Loucy (cell line): ENCODE results near the gene TMEM59.

Experiments used
- H2AFZ ChIP-seq: fragments of 200-600 bp; sonication (generic); 2 replicates; pipeline ENCODE4 v1.6.0; 2016; ENCODE audit warnings: antibody characterized with exemption, mild to moderate bottlenecking, low read length, moderate library complexity
- H3F3A ChIP-seq: fragments of 200-600 bp; 2 replicates; pipeline ENCODE4 v1.6.0; 2016; ENCODE audit warnings: antibody characterized with exemption, low read depth, mild to moderate bottlenecking
- H3K27me3 ChIP-seq: fragments of 200-600 bp; sonication (generic); 2 replicates; pipeline ENCODE4 v1.6.1; 2014; ENCODE audit warnings: low read length, mild to moderate bottlenecking; ENCODE audit not compliant: insufficient read depth, poor library complexity, severe bottlenecking
- H3K36me3 ChIP-seq: fragments of 200-600 bp; sonication (generic); 2 replicates; pipeline ENCODE4 v1.6.1; 2016; ENCODE audit warnings: low read length; ENCODE audit not compliant: insufficient read depth
- H3K4me1 ChIP-seq: fragments of 200-600 bp; sonication (generic); 2 replicates; pipeline ENCODE4 v1.5.1; 2014; ENCODE audit warnings: low read length, mild to moderate bottlenecking; ENCODE audit not compliant: insufficient read depth, poor library complexity, severe bottlenecking
- H3K4me2 ChIP-seq: fragments of 200-600 bp; sonication (generic); 2 replicates; pipeline ENCODE4 v1.6.0; 2014; ENCODE audit warnings: antibody characterized with exemption, low read length, low read depth, mild to moderate bottlenecking; ENCODE audit not compliant: poor library complexity, severe bottlenecking
- H3K4me3 ChIP-seq: fragments of 200-600 bp; sonication (generic); 2 replicates; pipeline ENCODE4 v1.5.1; 2014; ENCODE audit warnings: low read length, mild to moderate bottlenecking, mixed read lengths; ENCODE audit not compliant: poor library complexity, severe bottlenecking
- H3K79me2 ChIP-seq: fragments of 200-600 bp; sonication (generic); 2 replicates; pipeline ENCODE4 v1.6.1; 2014; ENCODE audit warnings: low read length; ENCODE audit not compliant: insufficient read depth
- H3K9ac ChIP-seq: fragments of 200-600 bp; sonication (generic); 2 replicates; pipeline ENCODE4 v1.6.0; 2014; ENCODE audit warnings: mild to moderate bottlenecking, low read depth, low read length, moderate library complexity; ENCODE audit not compliant: poor library complexity, severe bottlenecking
- H3K9me2 ChIP-seq: fragments of 200-600 bp; sonication (generic); replicated peaks from 2 replicates; pipeline ENCODE4 v1.6.1; 2016; ENCODE audit warnings: low read depth, low read length, mixed read lengths
- H3K9me3 ChIP-seq: fragments of 200-600 bp; sonication (generic); 2 replicates; pipeline ENCODE4 v1.6.1; 2014; ENCODE audit warnings: mild to moderate bottlenecking, antibody characterized with exemption, low read length, low read depth; ENCODE audit not compliant: insufficient read depth
- H4K20me1 ChIP-seq: fragments of 200-600 bp; sonication (generic); 2 replicates; pipeline ENCODE4 v1.6.0; 2014; ENCODE audit warnings: antibody characterized with exemption, low read length, mild to moderate bottlenecking; ENCODE audit not compliant: insufficient read depth, poor library complexity, severe bottlenecking
- EZH2phosphoT487 ChIP-seq: fragments of 200-600 bp; IDR thresholded peaks from 2 replicates; pipeline ENCODE4 v1.6.1; 2018; ENCODE audit warnings: antibody characterized with exemption, mild to moderate bottlenecking, moderate library complexity, borderline replicate concordance
- TF ChIP-seq, protein P1 (sequence below): fragments of 200-600 bp; sonication (generic); conservative IDR thresholded peaks from 2 replicates; pipeline ENCODE4 v1.5.1; 2014; ENCODE audit warnings: mild to moderate bottlenecking, antibody characterized with exemption, low read length

Gene TMEM59

DNA sequence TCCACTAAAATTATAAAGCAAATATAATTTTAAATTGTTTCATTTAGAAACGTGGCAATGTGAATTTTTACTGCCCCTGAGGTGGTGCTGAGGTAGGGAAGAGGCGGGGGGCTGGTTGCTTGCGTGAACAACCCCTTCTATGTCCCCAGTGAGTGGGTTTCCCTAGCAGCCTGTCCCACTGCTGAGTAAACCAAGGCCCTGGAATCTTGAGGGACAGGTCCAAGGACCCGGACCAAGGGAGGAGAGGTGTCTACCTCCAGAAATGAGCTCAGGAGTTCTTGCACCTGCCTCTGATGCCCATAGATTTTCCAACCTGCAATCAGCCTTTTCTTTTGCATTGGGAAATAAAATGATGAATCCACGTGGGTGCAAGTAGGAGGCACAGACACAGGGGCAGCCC lies 34.4 kb downstream of the TMEM59 start:
- Histone ChIP-seq H3K36me3 (no peaks in the 10 kb centered on the region), H3K4me1 (no peaks in the 10 kb centered on the region), H3K4me2 (no peak overlapping the region), H3K9me2 (no peaks in the 10 kb centered on the region), H3K79me2 (no peaks in the 10 kb centered on the region), H4K20me1 (no peaks in the 10 kb centered on the region), H3F3A (no peaks in the 10 kb centered on the region), H3K4me3 (no peak overlapping the region), H3K9me3 (no peaks in the 10 kb centered on the region), H3K27me3 (no peaks in the 10 kb centered on the region), H3K9ac (no peak overlapping the region), H2AFZ (no peak overlapping the region)
- TF ChIP-seq EZH2phosphoT487 = no peak
- TF ChIP-seq, protein P1, sequence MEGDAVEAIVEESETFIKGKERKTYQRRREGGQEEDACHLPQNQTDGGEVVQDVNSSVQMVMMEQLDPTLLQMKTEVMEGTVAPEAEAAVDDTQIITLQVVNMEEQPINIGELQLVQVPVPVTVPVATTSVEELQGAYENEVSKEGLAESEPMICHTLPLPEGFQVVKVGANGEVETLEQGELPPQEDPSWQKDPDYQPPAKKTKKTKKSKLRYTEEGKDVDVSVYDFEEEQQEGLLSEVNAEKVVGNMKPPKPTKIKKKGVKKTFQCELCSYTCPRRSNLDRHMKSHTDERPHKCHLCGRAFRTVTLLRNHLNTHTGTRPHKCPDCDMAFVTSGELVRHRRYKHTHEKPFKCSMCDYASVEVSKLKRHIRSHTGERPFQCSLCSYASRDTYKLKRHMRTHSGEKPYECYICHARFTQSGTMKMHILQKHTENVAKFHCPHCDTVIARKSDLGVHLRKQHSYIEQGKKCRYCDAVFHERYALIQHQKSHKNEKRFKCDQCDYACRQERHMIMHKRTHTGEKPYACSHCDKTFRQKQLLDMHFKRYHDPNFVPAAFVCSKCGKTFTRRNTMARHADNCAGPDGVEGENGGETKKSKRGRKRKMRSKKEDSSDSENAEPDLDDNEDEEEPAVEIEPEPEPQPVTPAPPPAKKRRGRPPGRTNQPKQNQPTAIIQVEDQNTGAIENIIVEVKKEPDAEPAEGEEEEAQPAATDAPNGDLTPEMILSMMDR = no peak

- H3K79me2 ChIP-seq = no peaks in the 10 kb centered on the region
- no peak within 1 kb of the TSS for H3K9ac ChIP-seq
- no peaks in the 10 kb centered on the region for H3K9me2 ChIP-seq
- H3K4me2 ChIP-seq = no peak within 1 kb of the TSS
- H2AFZ ChIP-seq = no peak within 1 kb of the TSS; the same call in 1 of the 2 replicates
- no peak for TF ChIP-seq EZH2phosphoT487
- TF ChIP-seq, protein P1 = no peak
- no peaks in the 10 kb centered on the region for H3K27me3 ChIP-seq
- no peaks in the 10 kb centered on the region for H3K9me3 ChIP-seq
- no peaks in the 10 kb centered on the region for H3K36me3 ChIP-seq
- no peak within 1 kb of the TSS for H3K4me3 ChIP-seq
- no peaks in the 10 kb centered on the region for H4K20me1 ChIP-seq
- no peaks in the 10 kb centered on the region for H3K4me1 ChIP-seq
- H3F3A ChIP-seq = no peaks in the 10 kb centered on the region
These were observed 35.0 kb downstream of the TMEM59 start, which contains the start of gene LDLRAD1 for GRCh38 chr1:54017979-54018378. TSS of gene LDLRAD1 (minus strand) at chr1:54018186. CDS start at chr1:54018112, 74 bp downstream.

GRCh38 chr1:54016343-54017282 lies 36.4 kb downstream of the TMEM59 start:
- no peaks in the 10 kb centered on the region for H3K79me2 ChIP-seq
- H3F3A ChIP-seq = no peaks in the 10 kb centered on the region
- H3K36me3 ChIP-seq = no peaks in the 10 kb centered on the region
- no peaks in the 10 kb centered on the region for H3K9me2 ChIP-seq
- no peaks in the 10 kb centered on the region for H3K27me3 ChIP-seq
- no peak overlapping the region for H3K9ac ChIP-seq
- H4K20me1 ChIP-seq = no peaks in the 10 kb centered on the region
- H3K4me3 ChIP-seq = no peak overlapping the region
- TF ChIP-seq, protein P1 = no peak
- TF ChIP-seq EZH2phosphoT487 = no peak
- no peaks in the 10 kb centered on the region for H3K4me1 ChIP-seq
- H2AFZ ChIP-seq = no peak overlapping the region
- no peak overlapping the region for H3K4me2 ChIP-seq
- no peaks in the 10 kb centered on the region for H3K9me3 ChIP-seq
